Karpas-422 (cell line): ENCODE results near the gene SLC32A1. TPM values are rescaled to one million over a fixed set of nuclear protein-coding genes. Genes with fewer than 3 reads are reported as not detected.

Source experiments
- DNase-seq: peaks from one replicate; pipeline ENCODE4 v3.0.0-alpha.2; 2015
- H2AFZ ChIP-seq: fragments of 200-600 bp; sonication (generic); 2 replicates; pipeline ENCODE4 v1.6.1; 2014; ENCODE audit warnings: antibody characterized with exemption, low read length, mixed read lengths
- H3K27ac ChIP-seq: fragments of 200-600 bp; sonication (generic); 2 replicates; pipeline ENCODE4 v1.5.1; 2014; ENCODE audit warnings: mild to moderate bottlenecking, low read length, moderate library complexity
- H3K27me3 ChIP-seq: fragments of 200-600 bp; sonication (generic); 2 replicates; pipeline ENCODE4 v1.6.1; 2014; ENCODE audit warnings: low read length, mixed read lengths
- H3K36me3 ChIP-seq: fragments of 200-600 bp; sonication (generic); 2 replicates; pipeline ENCODE4 v1.6.1; 2014; ENCODE audit warnings: low read length, mixed read lengths; ENCODE audit not compliant: insufficient read depth
- H3K4me1 ChIP-seq: fragments of 200-600 bp; sonication (generic); 2 replicates; pipeline ENCODE4 v1.6.1; 2014; ENCODE audit warnings: mild to moderate bottlenecking, low read length, mixed read lengths
- H3K4me2 ChIP-seq: fragments of 200-600 bp; sonication (generic); 2 replicates; pipeline ENCODE4 v1.6.1; 2014; ENCODE audit warnings: low read length, low read depth, mild to moderate bottlenecking; ENCODE audit not compliant: poor library complexity, severe bottlenecking
- H3K4me3 ChIP-seq: fragments of 200-600 bp; sonication (generic); 2 replicates; pipeline ENCODE4 v1.5.1; 2014; ENCODE audit warnings: mild to moderate bottlenecking, antibody characterized with exemption, low read length, mixed read lengths
- H3K79me2 ChIP-seq: fragments of 200-600 bp; sonication (generic); 2 replicates; pipeline ENCODE4 v1.6.1; 2014; ENCODE audit warnings: mild to moderate bottlenecking, low read length, mixed read lengths
- H3K9ac ChIP-seq: fragments of 200-600 bp; sonication (generic); 2 replicates; pipeline ENCODE4 v1.6.0; 2014; ENCODE audit warnings: low read length
- H3K9me2 ChIP-seq: fragments of 200-600 bp; sonication (generic), shearing (Covaris generic); replicated peaks from 2 replicates; pipeline ENCODE4 v1.6.0; 2014; ENCODE audit warnings: mild to moderate bottlenecking, low read length, moderate library complexity; ENCODE audit not compliant: insufficient read depth
- H3K9me3 ChIP-seq: fragments of 300-700, 200-600 bp; sonication (generic); 2 replicates; pipeline ENCODE4 v1.6.1; 2014; ENCODE audit warnings: low read length, mixed read lengths
- H4K20me1 ChIP-seq: fragments of 200-600 bp; sonication (generic); 2 replicates; pipeline ENCODE4 v1.6.1; 2014; ENCODE audit warnings: mild to moderate bottlenecking, antibody characterized with exemption, low read length, low read depth; ENCODE audit not compliant: insufficient read depth
- total RNA-seq: library from RNA; depleted of rRNA; stranded (reverse); fragments of >200 nt; shearing (Covaris generic); gene quantifications from 2 replicates; pipeline ENCODE4 v1.2.3, GENCODE V29; 2014; ENCODE audit warnings: low replicate concordance

Gene SLC32A1
- total RNA-seq, 1 experiment from 2014 or later, result not detected

- H3K4me1 ChIP-seq, result peaks cover 6% of the 10 kb centered on the region
- no peaks in the 10 kb centered on the region for H3K27me3 ChIP-seq
- no peak overlapping the region for H3K9ac ChIP-seq
- no peaks in the 10 kb centered on the region for H3K79me2 ChIP-seq
- H3K9me2 ChIP-seq, result no peaks in the 10 kb centered on the region
- no peak overlapping the region for H3K4me3 ChIP-seq
- H3K4me2 ChIP-seq, result no peak overlapping the region
- no peak overlapping the region for H2AFZ ChIP-seq
- no peaks in the 10 kb centered on the region for H3K36me3 ChIP-seq
- H4K20me1 ChIP-seq, result no peaks in the 10 kb centered on the region
- H3K9me3 ChIP-seq, result no peaks in the 10 kb centered on the region
- DNase-seq, result no peak
- H3K27ac ChIP-seq, result no peak overlapping the region
Observed at GRCh38 chr20:38728191-38728781, 4.0 kb downstream of the SLC32A1 start.

- no peak overlapping the region for H3K27ac ChIP-seq
- H3K4me1 ChIP-seq, result peaks cover 6% of the 10 kb centered on the region
- H2AFZ ChIP-seq, result no peak overlapping the region
- H3K27me3 ChIP-seq, result no peaks in the 10 kb centered on the region
- H3K36me3 ChIP-seq, result no peaks in the 10 kb centered on the region
- H4K20me1 ChIP-seq, result no peaks in the 10 kb centered on the region
- no peaks in the 10 kb centered on the region for H3K9me3 ChIP-seq
- H3K9me2 ChIP-seq, result no peaks in the 10 kb centered on the region
- no peak overlapping the region for H3K4me3 ChIP-seq
- H3K4me2 ChIP-seq, result no peak overlapping the region
- H3K79me2 ChIP-seq, result no peaks in the 10 kb centered on the region
- no peak overlapping the region for H3K9ac ChIP-seq
- no peak for DNase-seq
Observed at GRCh38 chr20:38728911-38729642, 4.8 kb downstream of the SLC32A1 start.

GRCh38 chr20:38729767-38730166 lies 5.5 kb downstream of the SLC32A1 start:
- Histone ChIP-seq H3K36me3 (no peaks in the 10 kb centered on the region), H3K9me3 (no peaks in the 10 kb centered on the region), H3K79me2 (no peaks in the 10 kb centered on the region), H3K9me2 (no peaks in the 10 kb centered on the region), H3K4me3 (no peak overlapping the region), H3K4me2 (no peak overlapping the region), H4K20me1 (no peaks in the 10 kb centered on the region), H3K27me3 (no peaks in the 10 kb centered on the region), H3K4me1 (peaks cover 6% of the 10 kb centered on the region), H2AFZ (no peak overlapping the region), H3K9ac (no peak overlapping the region), H3K27ac (no peak overlapping the region)
- DNase-seq, result no peak

- H3K4me1 ChIP-seq, result peaks cover 6% of the 10 kb centered on the region
- no peaks in the 10 kb centered on the region for H3K9me3 ChIP-seq
- no peak overlapping the region for H3K4me3 ChIP-seq
- peak overlapping the region; percentile 35 for H3K4me2 ChIP-seq
- H3K27me3 ChIP-seq, result no peaks in the 10 kb centered on the region
- H3K9me2 ChIP-seq, result no peaks in the 10 kb centered on the region
- H3K9ac ChIP-seq, result no peak overlapping the region
- no peaks in the 10 kb centered on the region for H3K36me3 ChIP-seq
- no peaks in the 10 kb centered on the region for H3K79me2 ChIP-seq
- no peaks in the 10 kb centered on the region for H4K20me1 ChIP-seq
- no peak overlapping the region for H3K27ac ChIP-seq
- no peak overlapping the region for H2AFZ ChIP-seq
- DNase-seq, result no peak
Observed at GRCh38 chr20:38730167-38730988, 6.1 kb downstream of the SLC32A1 start.

GRCh38 chr20:38730989-38731737 lies 6.9 kb downstream of the SLC32A1 start:
- peak; percentile 91 for DNase-seq
- Histone ChIP-seq H3K9ac (no peak overlapping the region), H3K36me3 (no peaks in the 10 kb centered on the region), H3K79me2 (no peaks in the 10 kb centered on the region), H3K27me3 (no peaks in the 10 kb centered on the region), H3K4me3 (no peak overlapping the region), H2AFZ (peak overlapping the region; percentile 82; the same call in 1 of the 2 replicates), H3K4me1 (peaks cover 6% of the 10 kb centered on the region), H4K20me1 (no peaks in the 10 kb centered on the region), H3K9me3 (no peaks in the 10 kb centered on the region), H3K9me2 (no peaks in the 10 kb centered on the region), H3K27ac (no peak overlapping the region), H3K4me2 (peak overlapping the region; percentile 35)

- Histone ChIP-seq H3K9me3 (no peaks in the 10 kb centered on the region), H3K9ac (no peak overlapping the region), H4K20me1 (no peaks in the 10 kb centered on the region), H3K9me2 (no peaks in the 10 kb centered on the region), H3K36me3 (no peaks in the 10 kb centered on the region), H3K4me2 (no peak overlapping the region), H3K27me3 (no peaks in the 10 kb centered on the region), H3K79me2 (no peaks in the 10 kb centered on the region), H3K4me1 (peaks cover 6% of the 10 kb centered on the region), H2AFZ (no peak overlapping the region), H3K4me3 (no peak overlapping the region), H3K27ac (no peak overlapping the region)
- no peak for DNase-seq
Observed at GRCh38 chr20:38731738-38732113, 7.4 kb downstream of the SLC32A1 start.

GRCh38 chr20:38732981-38733380 lies 8.7 kb downstream of the SLC32A1 start:
- H3K4me3 ChIP-seq, result no peak overlapping the region
- no peaks in the 10 kb centered on the region for H3K27me3 ChIP-seq
- no peaks in the 10 kb centered on the region for H3K79me2 ChIP-seq
- H3K36me3 ChIP-seq, result no peaks in the 10 kb centered on the region
- H3K9ac ChIP-seq, result no peak overlapping the region
- no peaks in the 10 kb centered on the region for H3K9me2 ChIP-seq
- H2AFZ ChIP-seq, result no peak overlapping the region
- H3K9me3 ChIP-seq, result no peaks in the 10 kb centered on the region
- H3K27ac ChIP-seq, result no peak overlapping the region
- no peak overlapping the region for H3K4me2 ChIP-seq
- no peaks in the 10 kb centered on the region for H4K20me1 ChIP-seq
- no peak for DNase-seq
- peaks cover 6% of the 10 kb centered on the region for H3K4me1 ChIP-seq

GRCh38 chr20:38735172-38735571 lies 10.9 kb downstream of the SLC32A1 start:
- Histone ChIP-seq H3K4me2 (no peak overlapping the region), H3K9me3 (no peaks in the 10 kb centered on the region), H2AFZ (no peak overlapping the region), H3K4me1 (peaks cover 6% of the 10 kb centered on the region), H4K20me1 (no peaks in the 10 kb centered on the region), H3K79me2 (no peaks in the 10 kb centered on the region), H3K4me3 (no peak overlapping the region), H3K27ac (no peak overlapping the region), H3K9ac (no peak overlapping the region), H3K9me2 (no peaks in the 10 kb centered on the region), H3K27me3 (no peaks in the 10 kb centered on the region), H3K36me3 (no peaks in the 10 kb centered on the region)
- DNase-seq, result no peak
